Tibial nerve (tissue), 4 donors: ENCODE measurements around the gene COPB2. TPM values are rescaled to one million over a fixed set of nuclear protein-coding genes. Genes with fewer than 3 reads are reported as not detected.

Experiments used
- DNase-seq, 2 donors: peaks; one replicate each; pipeline ENCODE4 v3.0.0-alpha.2; 2019; ENCODE audit warnings: low spot score in 2 of 2
- H3K27ac ChIP-seq, 4 donors: fragments of 200-600 bp; sonication (generic) in 3 of 4; one replicate each; pipeline ENCODE4 v1.5.1; 2017 to 2019; ENCODE audit warnings: mild to moderate bottlenecking in 1 of 4
- H3K27me3 ChIP-seq, 2 donors: fragments of 200-600 bp; sonication (generic) in 1 of 2; one replicate each; pipeline versions ENCODE4 v1.5.1 to v1.6.0; 2017 to 2019
- H3K36me3 ChIP-seq, 3 donors: fragments of 200-600 bp; sonication (generic); one replicate each; pipeline ENCODE4 v1.5.1; 2018 to 2019
- H3K4me1 ChIP-seq, 4 donors: fragments of 200-600 bp; sonication (generic) in 3 of 4; one replicate each; pipeline ENCODE4 v1.5.1; 2017 to 2019
- H3K4me3 ChIP-seq, 4 donors: fragments of 200-600 bp; sonication (generic) in 3 of 4; one replicate each; pipeline ENCODE4 v1.5.1; 2017 to 2019; ENCODE audit warnings: mild to moderate bottlenecking in 1 of 4, moderate library complexity in 1 of 4
- H3K9me3 ChIP-seq, 4 donors: fragments of 200-600 bp; sonication (generic) in 3 of 4; one replicate each; pipeline ENCODE4 v1.5.1; 2017 to 2019
- EP300 ChIP-seq, 2 donors: sonication (generic); formaldehyde crosslinking; IDR thresholded peaks; one replicate each; pipeline ENCODE4 v1.6.1; 2017; ENCODE audit warnings: antibody characterized with exemption in 2 of 2, mild to moderate bottlenecking in 1 of 2
- POLR2A ChIP-seq, 2 donors: fragments of 450-650 bp; IDR thresholded peaks; one replicate each; pipeline ENCODE4 v1.6.1; 2017; ENCODE audit warnings: antibody characterized with exemption in 2 of 2, mild to moderate bottlenecking in 2 of 2, moderate library complexity in 2 of 2
- WGBS, 2 donors: methylation state at CpG; one replicate each; pipeline ENCODE4 v1.1.5; 2018; 5-methylcytosine and 5-hydroxymethylcytosine counted together
- total RNA-seq, 4 donors: library from RNA; depleted of rRNA; stranded (reverse); fragments of >200 nt; gene quantifications; one replicate each; pipeline ENCODE4 v1.1.0, GENCODE V29; 2016
- TF ChIP-seq, protein P1 (sequence below), 5 experiments: fragments of 200-600 bp in 3 of 5; fragments of 450-650 bp in 2 of 5; sonication (generic) in 3 of 5; IDR thresholded peaks; one replicate each; pipeline ENCODE4 v1.5.1; 2016 to 2019; ENCODE audit warnings: antibody characterized with exemption in 5 of 5, mild to moderate bottlenecking in 3 of 5, moderate library complexity in 2 of 5

The COPB2 gene
- total RNA-seq, 4 donors from 2014 or later, result 59.1 to 72.4 (median 66.0) TPM

DNA sequence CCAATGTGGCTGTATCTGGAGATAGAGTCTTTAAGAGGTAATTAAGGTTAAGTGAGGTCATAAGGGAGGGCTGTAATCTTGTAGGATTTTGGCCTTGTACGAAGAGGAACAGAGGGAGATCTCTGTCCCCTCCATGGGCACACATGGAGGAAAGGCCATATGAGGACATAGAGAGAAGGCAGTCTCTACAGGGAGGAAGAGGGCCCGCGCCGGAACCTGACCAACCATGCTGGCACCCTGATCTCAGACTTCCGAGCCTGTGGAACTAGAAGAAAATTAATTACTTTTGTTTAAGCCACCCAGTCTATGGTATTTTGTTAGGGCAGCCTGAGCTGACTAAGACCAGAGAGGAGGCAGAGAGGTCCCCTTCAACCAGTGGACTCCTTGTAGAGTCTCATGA lies 63.3 kb downstream of the COPB2 start:
- H3K4me1 ChIP-seq, result peaks cover 0 to 6% (median 0%) of the 10 kb centered on the region in 4 donors
- 78% methylated on average over 5 of the region's 5 CpGs for WGBS, 2 donors

DNA sequence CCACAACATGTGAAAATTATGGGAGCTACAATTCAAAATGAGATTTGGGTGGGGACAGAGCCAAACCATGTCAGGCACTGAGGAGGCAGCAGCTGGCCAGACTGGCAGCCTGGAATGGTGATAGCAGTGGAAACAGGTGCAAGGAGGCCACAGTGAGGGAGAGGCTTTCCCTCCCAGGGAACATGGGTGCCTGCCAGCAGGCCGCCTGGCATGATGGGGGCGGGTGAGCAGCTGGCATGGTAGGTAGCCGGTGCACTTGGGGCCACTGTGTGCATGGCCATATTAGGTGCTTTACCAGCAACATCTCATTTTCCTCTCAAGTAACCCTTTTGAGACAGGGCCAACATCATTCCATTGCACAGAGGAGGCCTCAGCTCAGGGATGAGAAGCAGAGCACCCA lies 63.9 kb downstream of the COPB2 start:
- no peaks in the 10 kb centered on the region for H3K36me3 ChIP-seq
- 88 to 96% methylated on average over 3 of the region's 3 CpGs for WGBS, 2 donors
- DNase-seq, result no peak
- peaks cover 0 to 11% of the 10 kb centered on the region in 2 donors for H3K27me3 ChIP-seq
- TF ChIP-seq POLR2A (IDR thresholded peaks at IDR 0.05) (no peak), EP300 (IDR thresholded peaks at IDR 0.05) (no peak)
- TF ChIP-seq, protein P1, sequence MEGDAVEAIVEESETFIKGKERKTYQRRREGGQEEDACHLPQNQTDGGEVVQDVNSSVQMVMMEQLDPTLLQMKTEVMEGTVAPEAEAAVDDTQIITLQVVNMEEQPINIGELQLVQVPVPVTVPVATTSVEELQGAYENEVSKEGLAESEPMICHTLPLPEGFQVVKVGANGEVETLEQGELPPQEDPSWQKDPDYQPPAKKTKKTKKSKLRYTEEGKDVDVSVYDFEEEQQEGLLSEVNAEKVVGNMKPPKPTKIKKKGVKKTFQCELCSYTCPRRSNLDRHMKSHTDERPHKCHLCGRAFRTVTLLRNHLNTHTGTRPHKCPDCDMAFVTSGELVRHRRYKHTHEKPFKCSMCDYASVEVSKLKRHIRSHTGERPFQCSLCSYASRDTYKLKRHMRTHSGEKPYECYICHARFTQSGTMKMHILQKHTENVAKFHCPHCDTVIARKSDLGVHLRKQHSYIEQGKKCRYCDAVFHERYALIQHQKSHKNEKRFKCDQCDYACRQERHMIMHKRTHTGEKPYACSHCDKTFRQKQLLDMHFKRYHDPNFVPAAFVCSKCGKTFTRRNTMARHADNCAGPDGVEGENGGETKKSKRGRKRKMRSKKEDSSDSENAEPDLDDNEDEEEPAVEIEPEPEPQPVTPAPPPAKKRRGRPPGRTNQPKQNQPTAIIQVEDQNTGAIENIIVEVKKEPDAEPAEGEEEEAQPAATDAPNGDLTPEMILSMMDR (IDR thresholded peaks at IDR 0.05), result no peak
- H3K27ac ChIP-seq, result no peak overlapping the region
- H3K4me3 ChIP-seq, result no peak overlapping the region
- H3K4me1 ChIP-seq, result peaks cover 0 to 6% (median 0%) of the 10 kb centered on the region in 4 donors
- no peaks in the 10 kb centered on the region for H3K9me3 ChIP-seq

More for the DNA sequence above, 63.3 kb downstream of the COPB2 start:
- no peaks in the 10 kb centered on the region for H3K9me3 ChIP-seq
- H3K27me3 ChIP-seq, result peaks cover 0 to 12% of the 10 kb centered on the region in 2 donors
- H3K27ac ChIP-seq, result no peak overlapping the region
- no peaks in the 10 kb centered on the region for H3K36me3 ChIP-seq
- TF ChIP-seq, protein P1 (IDR thresholded peaks at IDR 0.05), result no peak
- TF ChIP-seq POLR2A (IDR thresholded peaks at IDR 0.05) (no peak), EP300 (IDR thresholded peaks at IDR 0.05) (no peak)
- DNase-seq, result no peak
- H3K4me3 ChIP-seq, result no peak overlapping the region

DNA sequence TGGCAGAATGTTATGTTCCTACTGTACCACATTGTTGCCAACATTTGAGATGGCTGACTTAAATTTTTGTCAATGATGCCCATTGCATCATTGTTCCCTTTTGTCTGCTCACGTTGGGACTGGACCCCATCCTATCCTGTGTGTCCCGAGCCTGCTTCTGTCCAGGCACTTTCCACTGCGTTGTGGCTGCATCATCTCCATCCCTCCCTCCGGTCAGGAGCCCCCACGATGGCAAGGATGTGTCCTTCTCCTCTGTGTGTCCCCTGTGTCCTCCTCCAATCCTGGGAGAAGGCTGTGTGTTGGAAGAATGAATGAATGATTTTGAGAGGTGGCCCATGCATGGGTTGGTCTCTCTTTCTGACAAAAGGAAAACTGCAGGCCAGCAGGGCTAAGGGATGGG lies 65.0 kb downstream of the COPB2 start:
- no peaks in the 10 kb centered on the region for H3K9me3 ChIP-seq
- peaks cover 0 to 5% (median 0%) of the 10 kb centered on the region in 4 donors for H3K4me1 ChIP-seq
- WGBS, 2 donors, result 46 to 51% methylated on average over 5 of the region's 5 CpGs
- no peak overlapping the region for H3K4me3 ChIP-seq
- no peak overlapping the region for H3K27ac ChIP-seq
- TF ChIP-seq POLR2A (IDR thresholded peaks at IDR 0.05) (no peak), EP300 (IDR thresholded peaks at IDR 0.05) (no peak)
- TF ChIP-seq, protein P1 (IDR thresholded peaks at IDR 0.05), result no peak
- H3K27me3 ChIP-seq, result peaks cover 0 to under 1% of the 10 kb centered on the region in 2 donors
- H3K36me3 ChIP-seq, result no peaks in the 10 kb centered on the region
- no peak for DNase-seq

DNA sequence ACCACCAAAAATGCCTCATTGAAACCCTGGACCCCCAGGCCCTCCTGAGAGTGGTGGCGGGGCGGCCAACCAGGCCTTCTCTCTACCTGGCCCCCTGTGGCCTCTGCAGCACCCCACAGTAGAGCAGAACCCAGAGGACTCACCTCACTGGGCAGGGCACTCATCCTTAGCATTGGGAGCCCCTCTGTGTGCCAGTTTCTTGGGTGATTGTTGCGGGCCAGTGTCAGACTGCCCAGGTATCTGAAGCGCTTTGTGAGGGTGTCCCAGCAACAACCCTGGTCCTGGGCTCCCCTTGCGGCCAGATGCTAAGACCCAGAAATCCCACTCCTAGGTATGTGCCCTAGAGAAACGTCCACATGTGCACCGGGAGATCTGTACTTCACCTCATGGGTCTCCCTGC lies 66.3 kb downstream of the COPB2 start:
- Histone ChIP-seq H3K4me1 (no peaks in the 10 kb centered on the region), H3K36me3 (no peaks in the 10 kb centered on the region), H3K4me3 (no peak overlapping the region), H3K27ac (no peak overlapping the region), H3K9me3 (no peaks in the 10 kb centered on the region), H3K27me3 (no peaks in the 10 kb centered on the region)
- no peak for DNase-seq
- TF ChIP-seq EP300 (IDR thresholded peaks at IDR 0.05) (no peak), POLR2A (IDR thresholded peaks at IDR 0.05) (no peak)
- TF ChIP-seq, protein P1 (IDR thresholded peaks at IDR 0.05), result no peak
- 92 to 93% methylated on average over 5 to 6 of the region's 7 CpGs for WGBS, 2 donors

DNA sequence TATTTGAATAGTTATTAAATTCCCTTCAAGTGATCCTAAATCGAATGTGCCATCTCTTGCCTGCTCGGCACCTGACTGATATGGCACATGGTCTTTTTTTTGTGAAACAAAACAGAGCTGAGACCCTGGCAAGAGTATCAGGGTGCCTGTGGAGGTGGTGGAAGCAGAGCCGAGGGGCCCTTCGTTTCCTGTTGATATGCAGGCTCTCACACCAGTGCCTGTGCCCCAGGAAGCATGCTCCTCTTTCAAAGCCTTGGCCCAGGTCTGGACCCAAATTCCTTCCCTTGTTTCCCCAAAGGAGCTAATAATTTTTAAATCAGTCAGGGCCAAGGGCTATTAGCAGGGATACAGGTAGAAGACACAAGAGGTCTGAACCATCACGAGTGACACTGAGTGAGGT lies 67.1 kb downstream of the COPB2 start:
- no peak for TF ChIP-seq POLR2A (IDR thresholded peaks at IDR 0.05)
- TF ChIP-seq EP300 (IDR thresholded peaks at IDR 0.05), result no peak
- TF ChIP-seq, protein P1 (IDR thresholded peaks at IDR 0.05), result no peak
- Histone ChIP-seq H3K27me3 (no peaks in the 10 kb centered on the region), H3K9me3 (no peaks in the 10 kb centered on the region), H3K27ac (no peak overlapping the region), H3K4me3 (no peak overlapping the region), H3K4me1 (no peaks in the 10 kb centered on the region), H3K36me3 (no peaks in the 10 kb centered on the region)
- DNase-seq, result no peak
- WGBS, 2 donors, result 68 to 74% methylated on average over 5 of the region's 5 CpGs
